HG03571 (cell line): ENCODE data around the gene SLC19A1.

ENCODE experiments used
- ATAC-seq: cut with Tn5 transposase; IDR thresholded peaks from one replicate; pipeline ENCODE4 v1.9.1; 2021; ENCODE audit not compliant: unreplicated experiment

The SLC19A1 gene

DNA sequence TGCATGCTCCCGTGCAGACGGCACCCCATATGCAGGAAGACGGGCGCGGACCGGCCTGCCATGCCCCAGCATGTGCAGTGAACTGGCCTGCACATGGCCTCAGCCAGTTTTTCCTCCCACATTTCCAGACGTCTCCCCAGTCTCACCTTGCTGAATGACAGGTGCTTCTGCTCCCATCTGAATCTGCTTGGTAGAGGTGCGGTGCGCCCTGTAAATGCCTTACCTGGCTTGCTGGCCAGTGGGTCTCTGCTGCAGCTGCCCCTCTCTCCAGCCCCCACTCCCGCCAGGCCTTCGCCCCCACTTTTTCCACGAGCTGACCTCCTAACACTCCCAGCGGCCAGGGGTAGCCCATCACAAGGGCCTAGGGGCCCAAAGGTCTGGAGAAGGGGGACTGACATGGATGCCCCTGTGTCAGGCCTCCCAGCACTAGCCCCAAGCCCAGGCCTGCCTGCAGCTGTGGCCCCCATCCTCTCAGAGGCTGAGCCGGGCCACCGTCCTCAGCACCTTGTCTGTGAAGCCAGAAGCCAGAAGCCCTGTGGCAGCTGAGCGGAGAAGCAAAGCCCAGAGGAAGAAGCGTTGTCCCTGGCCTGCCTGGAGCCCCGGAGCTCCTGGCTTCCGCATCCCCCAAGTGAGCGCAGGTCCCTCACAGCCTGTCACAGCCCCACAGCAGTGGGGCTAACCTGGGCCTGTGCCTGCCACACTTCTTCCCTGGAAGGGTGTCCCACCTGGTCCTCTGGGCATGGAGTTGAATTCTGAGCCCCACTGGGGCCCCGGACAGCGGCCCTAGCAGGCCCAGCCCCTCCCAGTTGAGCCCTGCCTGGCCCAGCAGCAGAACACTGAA is 3.7 kb upstream of the SLC19A1 start:
- no peak for ATAC-seq

DNA sequence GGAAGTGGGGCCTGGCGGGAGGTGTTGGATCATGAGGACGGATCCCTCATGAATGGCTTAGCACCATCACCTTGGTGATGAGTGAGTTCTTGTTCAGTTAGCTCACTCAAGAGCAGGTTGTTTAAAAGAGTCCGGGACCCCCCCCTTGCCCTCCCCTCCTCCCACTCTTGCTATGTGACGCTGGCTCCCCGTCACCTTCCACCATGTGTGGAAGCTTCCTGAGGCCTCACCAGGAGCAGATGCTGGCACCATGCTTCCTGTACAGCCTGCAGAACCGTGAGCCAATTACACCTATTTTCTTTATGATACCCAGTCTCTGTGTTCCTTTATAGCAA is 3.0 kb upstream of the SLC19A1 start:
- no peak for ATAC-seq

- no peak for ATAC-seq
Measured at GRCh38 chr21:45544449-45545235, 2.4 kb upstream of the SLC19A1 start.

DNA sequence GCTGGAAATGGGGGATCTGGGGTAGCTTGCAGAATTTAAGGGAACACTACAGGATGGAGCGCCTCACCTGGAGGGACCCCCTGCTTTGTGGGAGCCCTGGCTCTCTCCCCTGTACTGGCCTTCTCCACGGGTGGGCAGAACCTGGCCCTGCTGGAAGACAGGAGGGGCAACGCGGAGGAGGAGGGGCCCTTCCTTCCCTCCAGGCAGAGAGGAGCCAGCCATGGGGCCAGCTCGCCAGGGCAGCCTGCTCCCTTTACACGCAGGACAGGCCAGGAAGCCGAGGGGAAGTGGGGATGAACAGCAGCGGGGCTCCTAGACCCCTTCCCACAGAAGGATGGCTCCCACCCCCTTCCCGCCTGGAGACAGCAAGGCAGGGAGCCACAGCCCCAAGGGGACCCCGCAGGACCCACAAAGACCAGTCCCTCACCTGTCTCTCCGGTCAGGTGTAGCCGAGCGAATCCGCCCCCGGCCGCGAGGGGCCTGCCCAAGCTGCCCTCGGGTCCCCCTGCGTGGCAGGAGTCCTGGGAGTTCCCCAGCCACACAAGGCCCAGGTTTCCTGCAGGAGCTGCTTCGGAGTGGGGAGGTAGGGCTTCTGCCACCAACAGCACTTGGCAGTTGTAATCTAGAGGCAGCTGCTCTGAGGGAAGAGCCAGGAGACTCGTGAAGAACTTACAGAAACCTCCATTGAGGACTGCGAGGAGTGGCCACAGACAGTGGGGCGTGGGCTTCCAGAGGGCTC is 1.6 kb upstream of the SLC19A1 start:
- ATAC-seq = no peak

- no peak for ATAC-seq
Measured at GRCh38 chr21:45543371-45543709, 1.1 kb upstream of the SLC19A1 start.

DNA sequence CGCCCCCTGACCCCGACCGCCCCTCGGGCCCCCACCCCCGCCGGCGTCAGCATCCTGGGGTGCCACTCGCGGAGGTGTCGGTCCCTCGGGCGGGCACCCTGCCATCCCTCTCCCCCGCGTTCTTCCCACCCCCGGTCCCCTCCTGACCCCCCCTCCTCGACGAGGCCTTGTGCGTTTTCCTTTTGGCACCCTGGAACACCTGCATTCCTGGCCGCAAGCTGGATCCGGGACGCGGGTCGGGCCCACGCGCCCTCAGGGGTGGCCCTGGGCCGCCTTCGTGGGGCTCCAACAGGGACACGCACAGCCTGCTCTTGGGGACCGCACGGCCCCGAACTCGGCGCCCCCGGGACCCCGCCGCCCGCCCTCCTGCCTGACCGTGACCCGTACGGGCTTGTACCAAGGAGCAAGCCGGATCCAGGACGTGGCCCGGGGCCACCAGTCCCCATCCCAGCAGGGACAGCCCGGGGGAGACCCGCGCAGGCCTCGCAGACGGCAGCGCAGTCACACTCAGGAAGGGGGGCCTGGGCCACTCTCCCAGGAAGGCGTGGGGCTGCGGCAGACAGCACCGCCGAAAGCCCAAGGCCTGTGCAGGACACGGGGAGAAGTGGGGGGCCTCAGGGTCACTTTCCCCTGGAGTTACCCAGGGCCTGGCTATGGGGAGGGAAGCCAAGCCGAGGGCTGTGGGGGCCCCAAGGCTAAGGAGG is 579 bp upstream of the SLC19A1 start:
- no peak for ATAC-seq

DNA sequence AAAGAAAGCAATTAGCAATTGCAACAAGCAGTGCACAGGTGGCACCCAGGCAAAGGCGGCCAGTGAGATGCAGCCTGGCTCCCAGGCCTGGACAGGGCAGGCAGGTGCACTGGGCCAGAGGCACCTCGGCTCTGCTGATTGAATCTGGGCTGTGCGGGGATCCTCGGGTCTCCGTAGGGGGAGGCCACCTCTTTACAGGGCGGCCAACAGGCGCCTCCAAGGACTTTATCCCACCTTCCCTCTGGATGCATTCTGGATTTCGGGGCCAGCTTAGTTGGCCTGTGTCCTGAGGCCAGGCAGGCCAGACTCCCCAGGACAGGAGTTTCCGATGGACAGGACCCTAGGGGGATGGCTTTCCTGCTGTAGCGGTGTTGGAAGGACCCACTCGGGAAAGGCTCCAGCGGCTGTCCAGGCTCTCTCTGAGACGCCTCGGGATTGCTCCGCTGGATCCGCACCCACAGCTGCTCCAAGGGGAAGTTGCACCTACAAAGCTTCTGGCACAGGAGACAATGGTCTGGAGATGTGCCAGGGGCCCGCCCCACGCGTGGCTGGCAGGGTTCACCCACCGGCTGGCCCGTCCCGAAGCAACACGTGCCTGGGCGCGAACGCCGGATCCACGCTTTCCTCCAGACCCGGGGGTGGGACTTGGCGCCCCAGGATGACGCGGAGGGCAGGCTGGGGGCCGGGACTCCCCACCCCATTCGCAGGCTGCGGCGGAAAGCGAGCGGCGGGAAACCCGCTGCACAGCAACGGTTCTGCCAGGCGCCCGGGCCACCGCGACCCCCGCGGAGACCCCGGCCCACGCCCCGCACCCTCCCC is 810 bp downstream of the SLC19A1 start:
- no peak for ATAC-seq

DNA sequence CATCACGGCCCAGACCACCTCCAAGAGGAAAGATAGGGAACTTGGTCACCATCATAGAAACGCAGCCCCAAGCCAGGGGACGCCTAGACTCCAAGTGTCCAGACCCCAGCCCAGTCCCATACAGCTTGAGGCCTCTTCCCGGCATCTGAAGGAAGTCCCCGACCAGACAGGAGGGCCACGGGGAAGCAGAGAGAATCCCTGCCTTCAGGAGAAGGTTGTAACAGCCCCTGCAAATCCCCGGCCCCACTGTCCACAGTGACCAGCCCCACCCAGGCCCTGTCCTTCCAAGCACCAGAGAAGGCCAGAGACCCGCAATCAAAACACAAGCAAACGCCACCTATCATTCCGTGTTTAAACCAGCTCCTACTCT is 1.7 kb downstream of the SLC19A1 start:
- ATAC-seq = no peak

GRCh38 chr21:45539796-45540600 is 2.2 kb downstream of the SLC19A1 start:
- no peak for ATAC-seq

DNA sequence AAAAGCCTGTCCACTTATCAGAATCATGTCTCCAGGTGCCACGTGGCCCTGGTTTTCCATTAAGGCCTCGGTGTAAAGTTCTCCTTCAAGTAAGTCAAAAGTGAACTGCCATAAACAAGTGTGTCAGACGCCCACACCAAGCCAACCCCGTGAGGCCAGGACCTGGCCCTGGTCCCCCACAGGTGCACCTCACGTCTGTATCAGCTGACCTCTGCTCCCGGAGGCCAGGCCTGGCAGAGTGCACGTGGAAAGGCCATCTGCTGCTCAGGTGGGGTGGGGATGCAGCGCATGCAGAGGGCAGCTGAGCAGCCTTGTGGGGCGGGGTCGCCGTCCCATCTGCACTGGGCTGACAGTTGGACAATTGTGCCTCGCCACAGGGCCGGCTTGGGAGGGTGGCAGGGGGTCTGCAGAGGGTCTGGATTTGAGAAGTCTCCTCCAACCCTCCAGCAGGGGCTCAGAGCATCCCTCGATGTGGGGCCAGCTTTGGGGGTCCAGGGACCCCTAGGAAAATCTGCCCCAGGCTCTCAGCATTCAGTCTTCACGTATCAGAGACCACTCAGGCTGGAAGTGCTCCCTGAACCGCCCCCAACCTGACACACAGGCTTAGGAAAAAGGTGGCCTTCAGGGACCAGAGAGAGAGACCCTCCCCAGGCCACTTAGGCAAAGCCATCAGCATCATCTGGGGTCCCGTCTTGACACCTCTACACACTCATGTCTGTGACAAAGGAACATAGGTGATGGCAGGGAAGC is 3.0 kb downstream of the SLC19A1 start:
- no peak for ATAC-seq

GRCh38 chr21:45538381-45539045 is 3.7 kb downstream of the SLC19A1 start:
- ATAC-seq = no peak

GRCh38 chr21:45537746-45538291 is 4.4 kb downstream of the SLC19A1 start:
- ATAC-seq = no peak

DNA sequence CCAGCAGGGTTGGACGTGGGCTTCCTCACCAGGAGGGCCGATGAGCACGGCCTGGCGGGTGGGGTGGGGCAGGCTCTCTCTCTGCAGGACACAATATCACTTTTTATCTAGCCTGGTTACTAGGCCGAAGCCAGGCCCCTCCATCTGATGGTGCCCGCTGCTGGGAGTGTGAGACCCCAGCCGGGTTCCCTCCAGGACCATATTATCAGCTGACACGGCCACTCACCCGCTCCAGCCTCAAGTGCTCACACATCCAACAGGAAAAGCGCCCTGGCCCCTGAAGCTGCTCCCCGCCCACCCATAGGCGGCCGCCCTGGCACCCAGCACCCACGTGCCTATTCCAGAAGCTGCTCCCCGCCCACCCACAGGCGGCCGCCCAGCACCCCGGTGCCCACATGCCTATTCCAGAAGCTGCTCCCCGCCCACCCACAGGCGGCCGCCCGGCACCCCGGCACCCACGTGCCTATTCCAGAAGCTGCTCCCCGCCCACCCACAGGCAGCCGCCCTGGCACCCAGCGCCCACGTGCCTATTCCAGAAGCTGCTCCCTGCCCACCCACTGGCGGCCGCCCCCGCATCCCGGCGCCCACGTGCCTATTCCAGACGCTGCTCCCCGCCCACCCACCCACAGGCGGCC is 5.0 kb downstream of the SLC19A1 start:
- no peak for ATAC-seq

- ATAC-seq = no peak
Measured at GRCh38 chr21:45536301-45537081, 5.7 kb downstream of the SLC19A1 start.

- ATAC-seq = no peak
Measured at GRCh38 chr21:45535341-45536081, 6.7 kb downstream of the SLC19A1 start.
